ENCODE data around the gene PWWP2A. TPM values are rescaled to one million over a fixed set of nuclear protein-coding genes. Genes with fewer than 3 reads are reported as not detected.
"Not testable (repeated sequence)": the region's sequence is repeated elsewhere in the genome, so short reads cannot be mapped to it uniquely, and the experiment has no call there.

Gene PWWP2A
- total RNA-seq, 1 experiment from 2014 or later = 22.6 TPM

- Histone ChIP-seq H3K9me3 (ENCODE audit: control insufficient read depth, insufficient read depth, low read depth, low read length) (no peaks in the 10 kb centered on the region), H3K4me3 (ENCODE audit: low read depth in 2 of 2, low read length in 2 of 2) (no peak overlapping the region), H3K36me3 (ENCODE audit: control insufficient read depth, insufficient read depth, low read length) (no peaks in the 10 kb centered on the region), H3K27ac (ENCODE audit: low read length) (peak overlapping the region; percentile 10; the same call in 1 of the 2 replicates), H3K4me1 (ENCODE audit: control insufficient read depth, insufficient read depth, low read length) (peaks cover 34% of the 10 kb centered on the region), H3K27me3 (ENCODE audit: control insufficient read depth, insufficient read depth, low read length) (no peaks in the 10 kb centered on the region)
- intact Hi-C loops (cut with micrococcal nuclease; ENCODE audit: unreplicated experiment) (no loop called here), in situ Hi-C loops (cut with HindIII; ENCODE audit: low pct_unique_long_range_greater_than_20kb, low sequenced_read_pairs) (no loop called here)
- TF ChIP-seq SIN3A (IDR thresholded peaks at IDR 0.05; ENCODE audit: borderline replicate concordance, insufficient read depth, low read depth, low read length) = no peak
- ATAC-seq (no peak), DNase-seq (ENCODE audit: low read depth, low spot score) (no peak)
- POLR2A ChIA-PET = no interaction called here
- BruUV-seq (replicated peaks) = no TSS peak
- CTCF ChIA-PET = no interaction called here
These were observed 43.7 kb upstream of the PWWP2A start for GRCh38 chr5:160162910-160163309.

GRCh38 chr5:160161626-160162025 lies 42.4 kb upstream of the PWWP2A start:
- DNase-seq (ENCODE audit: low read depth, low spot score) (no peak), ATAC-seq (no peak)
- intact Hi-C loops (cut with micrococcal nuclease; ENCODE audit: unreplicated experiment) (no loop called here), in situ Hi-C loops (cut with HindIII; ENCODE audit: low pct_unique_long_range_greater_than_20kb, low sequenced_read_pairs) (no loop called here)
- CTCF ChIA-PET = interaction anchor here (0.5 kb wide), 1 partner anchor 50 kb away, joined by 3 read pairs; no protein-coding TSS in a partner anchor
- peaks cover 28% of the 10 kb centered on the region for H3K4me1 ChIP-seq (ENCODE audit: control insufficient read depth, insufficient read depth, low read length)
- H3K27ac ChIP-seq (ENCODE audit: low read length) = peak overlapping the region; percentile 49; the same call in 1 of the 2 replicates
- H3K27me3 ChIP-seq (ENCODE audit: control insufficient read depth, insufficient read depth, low read length) = no peaks in the 10 kb centered on the region
- no peaks in the 10 kb centered on the region for H3K9me3 ChIP-seq (ENCODE audit: control insufficient read depth, insufficient read depth, low read depth, low read length)
- POLR2A ChIA-PET = no interaction called here
- TF ChIP-seq SIN3A (IDR thresholded peaks at IDR 0.05; ENCODE audit: borderline replicate concordance, insufficient read depth, low read depth, low read length) = no peak
- TF ChIP-seq REST (IDR thresholded peaks at IDR 0.05; ENCODE audit: insufficient read depth in 1 of 2, low read depth in 2 of 2, low read length in 1 of 2) = no peak
- no peak for TF ChIP-seq POLR2AphosphoS5 (IDR thresholded peaks at IDR 0.05; ENCODE audit: low read depth, low read length)
- no peak for TF ChIP-seq TCF7L2 (IDR thresholded peaks at IDR 0.05; ENCODE audit: low read depth, low read length)
- no peak for TF ChIP-seq CTCF (IDR thresholded peaks at IDR 0.05)
- BruUV-seq (replicated peaks) = no TSS peak
- H3K36me3 ChIP-seq (ENCODE audit: control insufficient read depth, insufficient read depth, low read length) = no peaks in the 10 kb centered on the region
- no peak overlapping the region for H3K4me3 ChIP-seq (ENCODE audit: low read depth in 2 of 2, low read length in 2 of 2)

GRCh38 chr5:160160875-160161274 lies 41.6 kb upstream of the PWWP2A start:
- CTCF ChIA-PET = interaction anchor here (0.5 kb wide), 1 partner anchor 50 kb away, joined by 3 read pairs; no protein-coding TSS in a partner anchor
- H3K4me3 ChIP-seq (ENCODE audit: low read depth in 2 of 2, low read length in 2 of 2); in situ Hi-C loops (cut with HindIII; ENCODE audit: low pct_unique_long_range_greater_than_20kb, low sequenced_read_pairs); ATAC-seq; intact Hi-C loops (cut with micrococcal nuclease; ENCODE audit: unreplicated experiment); H3K27me3 ChIP-seq (ENCODE audit: control insufficient read depth, insufficient read depth, low read length); DNase-seq (ENCODE audit: low read depth, low spot score); H3K36me3 ChIP-seq (ENCODE audit: control insufficient read depth, insufficient read depth, low read length); BruUV-seq (replicated peaks); POLR2A ChIA-PET; H3K9me3 ChIP-seq (ENCODE audit: control insufficient read depth, insufficient read depth, low read depth, low read length): not testable (repeated sequence)
- peak overlapping the region; percentile 39; the same call in 1 of the 2 replicates for H3K27ac ChIP-seq (ENCODE audit: low read length)
- H3K4me1 ChIP-seq (ENCODE audit: control insufficient read depth, insufficient read depth, low read length) = peaks cover 25% of the 10 kb centered on the region
